GM23248 (cell line): ENCODE data around the gene C11orf52.

Experiments
- EZH2 ChIP-seq: fragments of 200-600 bp; sonication (generic); IDR thresholded peaks from 2 replicates; pipeline ENCODE4 v1.6.1; 2018; ENCODE audit warnings: antibody characterized with exemption, mild to moderate bottlenecking; ENCODE audit not compliant: insufficient read depth, poor library complexity, severe bottlenecking
- EZH2phosphoT487 ChIP-seq: fragments of 200-600 bp; sonication (generic); IDR thresholded peaks from 2 replicates; pipeline ENCODE4 v1.6.1; 2018; ENCODE audit warnings: antibody characterized with exemption, moderate library complexity, mild to moderate bottlenecking, low read depth; ENCODE audit not compliant: insufficient read depth

GRCh38 chr11:111886032-111886431, 32.7 kb upstream of the C11orf52 start:
- TF ChIP-seq EZH2 = no peak
- TF ChIP-seq EZH2phosphoT487 = no peak
